Measurements from ENCODE around the gene SAMM50. TPM values are rescaled to one million over a fixed set of nuclear protein-coding genes. Genes with fewer than 3 reads are reported as not detected.

SAMM50 gene
- total and polyA plus RNA-seq, 2 donors (not counting 3 experiments of a cell fraction or from before 2014, with no cell fraction given) = 42.9 to 56.2 TPM

- TSS peak; percentile 60 for BruUV-seq (replicated peaks)
- Histone ChIP-seq H3K4me3 (replicated peaks in 1 of 3; ENCODE audit: insufficient read depth in 1 of 3, low read depth in 1 of 3, low read length in 3 of 3) (no peak overlapping the region), H3K36me3 (ENCODE audit: control insufficient read depth in 2 of 2, extremely low read depth in 1 of 2, insufficient read depth in 2 of 2, low read length in 2 of 2) (peaks cover 0 to 4% of the 10 kb centered on the region in 2 experiments), H4K20me1 (replicated peaks; ENCODE audit: control insufficient read depth, extremely low read depth, insufficient read depth, low read length) (no peaks in the 10 kb centered on the region), H3K27me3 (ENCODE audit: control insufficient read depth in 2 of 2, insufficient read depth in 2 of 2, low read length in 2 of 2) (no peaks in the 10 kb centered on the region), H3K4me2 (ENCODE audit: insufficient read depth, low read length) (no peak overlapping the region), H3K4me1 (ENCODE audit: control insufficient read depth, extremely low read depth, insufficient read depth, low read length) (peaks cover 16% of the 10 kb centered on the region), H3K9me1 (replicated peaks; ENCODE audit: control insufficient read depth, extremely low read depth, insufficient read depth, low read length) (no peaks in the 10 kb centered on the region), H2AFZ (ENCODE audit: low read depth, low read length) (no peak overlapping the region), H3K9me3 (replicated peaks; ENCODE audit: control insufficient read depth, insufficient read depth, low read length) (no peaks in the 10 kb centered on the region), H3K27ac (ENCODE audit: insufficient read depth, low read depth, low read length) (peak overlapping the region; percentile 54), H3K79me2 (ENCODE audit: control insufficient read depth, insufficient read depth, low read length) (peaks cover 86% of the 10 kb centered on the region), H3K9ac (replicated peaks; ENCODE audit: extremely low read depth, insufficient read depth, low read length) (no peak overlapping the region)
- FAIRE-seq (peak; percentile 98), DNase-seq (ENCODE audit: low read depth, low spot score) (peak; percentile 85)
- ChIA-PET CTCF (interaction anchor here (0.9 to 1.5 kb wide), 6 partner anchors 11 to 588 kb away, joined by 3 to 12 read pairs (median 4); no protein-coding TSS in a partner anchor), POLR2A (interaction anchor here (1.0 kb wide), 2 partner anchors 10 to 11 kb away, joined by 3 read pairs; no protein-coding TSS in a partner anchor)
- TF ChIP-seq FOS (IDR thresholded peaks at IDR 0.05; ENCODE audit: borderline replicate concordance, insufficient read depth, low read length) (peak; percentile 97), POLR2AphosphoS5 (IDR thresholded peaks at IDR 0.05; ENCODE audit: insufficient read depth, low read depth, low read length) (peak; percentile 44), MYC (IDR thresholded peaks at IDR 0.05; ENCODE audit: low read depth, low read length) (no peak), CTCF (IDR thresholded peaks at IDR 0.05; ENCODE audit: extremely low read depth in 1 of 2, insufficient read depth in 1 of 2, low read depth in 1 of 2, low read length in 2 of 2) (no peak), MAX (IDR thresholded peaks at IDR 0.05; ENCODE audit: insufficient read depth, insufficient read length) (no peak), JUN (IDR thresholded peaks at IDR 0.05; ENCODE audit: borderline replicate concordance, insufficient read depth, insufficient read length, low read depth) (peak; percentile 90)
- dilution Hi-C loops (cut with MboI; ENCODE audit: extremely low pct_ligation_motif_present, low sequenced_read_pairs) (no loop called here), intact Hi-C loops (cut with micrococcal nuclease) (no loop called here)
These were observed 82.5 kb downstream of the SAMM50 start for GRCh38 chr22:44037519-44038375.

Data from endothelial cell of umbilical vein (primary cell).